Measurements from ENCODE around the gene MAPK14. TPM values are rescaled to one million over a fixed set of nuclear protein-coding genes. Genes with fewer than 3 reads are reported as not detected.

Gene MAPK14
- total RNA-seq, 1 donor from 2014 or later, result 36.5 TPM

DNA sequence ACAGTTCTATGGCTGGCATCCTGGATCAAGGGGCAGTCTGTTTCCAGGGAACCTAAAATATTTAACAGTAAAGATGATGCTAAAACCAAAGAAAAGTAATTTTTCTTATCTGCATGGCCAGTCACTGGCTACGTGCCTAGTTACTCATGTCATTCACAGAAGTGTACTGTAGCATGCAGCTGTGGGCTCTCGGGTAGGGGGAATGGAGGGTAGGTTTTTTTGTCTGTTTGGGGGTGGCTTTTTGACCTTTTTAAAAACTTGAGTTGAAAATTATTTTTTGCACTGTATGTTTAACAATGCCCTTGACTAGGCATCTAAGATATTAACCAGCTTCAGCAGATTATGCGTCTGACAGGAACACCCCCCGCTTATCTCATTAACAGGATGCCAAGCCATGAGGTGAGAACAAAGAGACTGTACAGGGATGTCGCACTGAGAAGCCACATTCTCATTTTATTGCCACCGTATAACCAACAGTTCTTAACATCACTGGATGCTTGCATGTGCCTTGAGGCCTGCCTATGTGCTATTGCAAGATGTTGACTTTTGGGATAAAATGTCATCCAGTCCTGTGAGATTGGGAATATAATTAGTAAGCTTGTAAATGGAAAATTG, 72.4 kb downstream of the MAPK14 start:
- H3K27me3 Mint-ChIP-seq (ENCODE audit: low read depth), result no peaks in the 10 kb centered on the region
- no peak overlapping the region for H3K27ac Mint-ChIP-seq (ENCODE audit: unreplicated experiment)
- TF ChIP-seq, protein P1, sequence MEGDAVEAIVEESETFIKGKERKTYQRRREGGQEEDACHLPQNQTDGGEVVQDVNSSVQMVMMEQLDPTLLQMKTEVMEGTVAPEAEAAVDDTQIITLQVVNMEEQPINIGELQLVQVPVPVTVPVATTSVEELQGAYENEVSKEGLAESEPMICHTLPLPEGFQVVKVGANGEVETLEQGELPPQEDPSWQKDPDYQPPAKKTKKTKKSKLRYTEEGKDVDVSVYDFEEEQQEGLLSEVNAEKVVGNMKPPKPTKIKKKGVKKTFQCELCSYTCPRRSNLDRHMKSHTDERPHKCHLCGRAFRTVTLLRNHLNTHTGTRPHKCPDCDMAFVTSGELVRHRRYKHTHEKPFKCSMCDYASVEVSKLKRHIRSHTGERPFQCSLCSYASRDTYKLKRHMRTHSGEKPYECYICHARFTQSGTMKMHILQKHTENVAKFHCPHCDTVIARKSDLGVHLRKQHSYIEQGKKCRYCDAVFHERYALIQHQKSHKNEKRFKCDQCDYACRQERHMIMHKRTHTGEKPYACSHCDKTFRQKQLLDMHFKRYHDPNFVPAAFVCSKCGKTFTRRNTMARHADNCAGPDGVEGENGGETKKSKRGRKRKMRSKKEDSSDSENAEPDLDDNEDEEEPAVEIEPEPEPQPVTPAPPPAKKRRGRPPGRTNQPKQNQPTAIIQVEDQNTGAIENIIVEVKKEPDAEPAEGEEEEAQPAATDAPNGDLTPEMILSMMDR (IDR thresholded peaks at IDR 0.05), result no peak
- no peaks in the 10 kb centered on the region for H3K9me3 Mint-ChIP-seq (ENCODE audit: low read depth)
- peaks cover 4% of the 10 kb centered on the region for H3K4me1 Mint-ChIP-seq (ENCODE audit: low read depth)
- H3K36me3 Mint-ChIP-seq (ENCODE audit: low read depth), result peaks cover 5% of the 10 kb centered on the region
- DNase-seq (ENCODE audit: low spot score), result no peak
- H3K4me3 Mint-ChIP-seq (ENCODE audit: unreplicated experiment), result no peak overlapping the region

DNA sequence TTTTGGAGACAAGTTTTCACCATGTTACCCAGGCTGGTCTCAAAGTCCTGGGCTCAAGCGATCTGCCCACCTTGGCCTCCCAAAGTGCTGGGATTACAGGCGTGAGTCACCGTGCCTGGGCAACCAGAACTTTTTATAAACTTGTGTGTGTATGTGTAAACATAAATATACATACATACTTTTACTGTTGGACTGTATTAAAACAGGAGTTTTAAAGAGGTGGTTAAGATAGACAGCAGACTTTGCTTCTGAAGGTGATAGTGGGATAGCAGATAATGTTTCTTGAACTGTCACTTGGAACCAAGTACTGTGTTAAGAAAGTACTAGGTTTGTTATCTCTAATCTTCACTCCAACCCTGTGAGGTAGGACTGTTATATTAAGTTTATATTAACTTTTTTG, 74.1 kb downstream of the MAPK14 start:
- no peaks in the 10 kb centered on the region for H3K9me3 Mint-ChIP-seq (ENCODE audit: low read depth)
- H3K27me3 Mint-ChIP-seq (ENCODE audit: low read depth), result no peaks in the 10 kb centered on the region
- no peak overlapping the region for H3K4me3 Mint-ChIP-seq (ENCODE audit: unreplicated experiment)
- no peak overlapping the region for H3K27ac Mint-ChIP-seq (ENCODE audit: unreplicated experiment)
- H3K4me1 Mint-ChIP-seq (ENCODE audit: low read depth), result no peaks in the 10 kb centered on the region
- TF ChIP-seq, protein P1 (IDR thresholded peaks at IDR 0.05), result no peak
- peaks cover 4% of the 10 kb centered on the region for H3K36me3 Mint-ChIP-seq (ENCODE audit: low read depth)
- no peak for DNase-seq (ENCODE audit: low spot score)

DNA sequence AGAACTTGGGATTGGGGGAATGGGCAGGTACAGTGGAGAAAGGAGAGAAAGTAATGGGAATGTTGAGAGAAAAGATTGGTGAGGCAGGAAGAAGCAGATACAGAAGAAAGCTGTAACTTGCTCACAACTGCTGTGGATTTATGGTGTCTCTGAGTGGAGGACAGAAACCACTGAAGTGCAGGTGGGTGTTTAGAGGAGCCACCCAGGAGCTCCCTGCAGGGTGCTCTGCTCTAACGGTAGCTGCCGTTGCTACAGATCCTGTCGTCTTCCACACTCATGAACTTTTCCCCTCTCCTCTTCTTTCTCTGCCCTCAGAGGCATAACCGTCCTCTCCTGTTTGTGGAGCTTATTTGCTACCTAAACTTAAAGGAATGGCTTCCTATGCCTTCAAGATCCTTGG, 75.2 kb downstream of the MAPK14 start:
- Mint-ChIP-seq H3K36me3 (ENCODE audit: low read depth) (peaks cover 10% of the 10 kb centered on the region), H3K27me3 (ENCODE audit: low read depth) (no peaks in the 10 kb centered on the region), H3K4me1 (ENCODE audit: low read depth) (no peaks in the 10 kb centered on the region), H3K4me3 (ENCODE audit: unreplicated experiment) (no peak overlapping the region), H3K9me3 (ENCODE audit: low read depth) (no peaks in the 10 kb centered on the region), H3K27ac (ENCODE audit: unreplicated experiment) (no peak overlapping the region)
- DNase-seq (ENCODE audit: low spot score), result no peak
- TF ChIP-seq, protein P1 (IDR thresholded peaks at IDR 0.05), result no peak

DNA sequence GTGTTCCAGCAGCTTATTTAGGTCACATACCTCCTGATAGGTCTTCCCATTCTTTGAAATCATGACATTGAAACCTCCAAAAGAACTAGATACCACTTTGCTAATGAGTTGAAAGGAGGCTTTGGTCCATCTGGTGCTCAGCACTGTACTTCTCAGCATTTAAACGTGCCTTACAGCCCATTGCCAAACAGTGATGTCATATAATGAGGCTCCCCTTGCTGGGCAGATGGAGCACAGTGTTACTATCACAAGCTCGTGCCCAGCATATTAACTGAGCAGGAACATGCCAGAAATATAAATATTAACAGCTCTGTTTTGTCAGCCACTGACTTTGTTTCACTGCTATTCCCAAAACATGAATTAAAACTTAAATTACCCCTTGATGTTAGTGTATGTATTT, 77.2 kb downstream of the MAPK14 start:
- no peaks in the 10 kb centered on the region for H3K4me1 Mint-ChIP-seq (ENCODE audit: low read depth)
- H3K9me3 Mint-ChIP-seq (ENCODE audit: low read depth), result no peaks in the 10 kb centered on the region
- H3K27ac Mint-ChIP-seq (ENCODE audit: unreplicated experiment), result no peak overlapping the region
- no peak overlapping the region for H3K4me3 Mint-ChIP-seq (ENCODE audit: unreplicated experiment)
- peaks cover 22% of the 10 kb centered on the region for H3K36me3 Mint-ChIP-seq (ENCODE audit: low read depth)
- no peak for DNase-seq (ENCODE audit: low spot score)
- TF ChIP-seq, protein P1 (IDR thresholded peaks at IDR 0.05), result no peak
- no peaks in the 10 kb centered on the region for H3K27me3 Mint-ChIP-seq (ENCODE audit: low read depth)

DNA sequence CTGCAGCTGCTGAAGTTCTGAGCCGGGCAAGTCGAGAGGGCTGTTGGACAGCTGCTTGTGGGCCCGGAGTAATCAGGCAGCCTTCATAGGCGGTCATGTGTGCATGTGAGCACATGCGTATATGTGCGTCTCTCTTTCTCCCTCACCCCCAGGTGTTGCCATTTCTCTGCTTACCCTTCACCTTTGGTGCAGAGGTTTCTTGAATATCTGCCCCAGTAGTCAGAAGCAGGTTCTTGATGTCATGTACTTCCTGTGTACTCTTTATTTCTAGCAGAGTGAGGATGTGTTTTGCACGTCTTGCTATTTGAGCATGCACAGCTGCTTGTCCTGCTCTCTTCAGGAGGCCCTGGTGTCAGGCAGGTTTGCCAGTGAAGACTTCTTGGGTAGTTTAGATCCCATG, 81.5 kb downstream of the MAPK14 start:
- peaks cover 3% of the 10 kb centered on the region for H3K4me1 Mint-ChIP-seq (ENCODE audit: low read depth)
- H3K27me3 Mint-ChIP-seq (ENCODE audit: low read depth), result no peaks in the 10 kb centered on the region
- H3K36me3 Mint-ChIP-seq (ENCODE audit: low read depth), result peaks cover 30% of the 10 kb centered on the region
- TF ChIP-seq, protein P1 (IDR thresholded peaks at IDR 0.05), result no peak
- DNase-seq (ENCODE audit: low spot score), result no peak
- H3K27ac Mint-ChIP-seq (ENCODE audit: unreplicated experiment), result no peak overlapping the region
- no peak overlapping the region for H3K4me3 Mint-ChIP-seq (ENCODE audit: unreplicated experiment)
- H3K9me3 Mint-ChIP-seq (ENCODE audit: low read depth), result no peaks in the 10 kb centered on the region

Measured in chondrocyte (in vitro differentiated cells).